Measurements from ENCODE around the gene TGFB1.
"Not testable (repeated sequence)": the region's sequence is repeated elsewhere in the genome, so short reads cannot be mapped to it uniquely, and the experiment has no call there.

The TGFB1 gene

GRCh38 chr19:41353466-41354342 is at the start of gene TGFB1:
Gene TGFB1, minus strand, starts transcription at chr19:41353922. Its CDS starts 878 bp downstream, at chr19:41353044.
- peak; percentile 96 for DNase-seq (ENCODE audit: low spot score)

DNA sequence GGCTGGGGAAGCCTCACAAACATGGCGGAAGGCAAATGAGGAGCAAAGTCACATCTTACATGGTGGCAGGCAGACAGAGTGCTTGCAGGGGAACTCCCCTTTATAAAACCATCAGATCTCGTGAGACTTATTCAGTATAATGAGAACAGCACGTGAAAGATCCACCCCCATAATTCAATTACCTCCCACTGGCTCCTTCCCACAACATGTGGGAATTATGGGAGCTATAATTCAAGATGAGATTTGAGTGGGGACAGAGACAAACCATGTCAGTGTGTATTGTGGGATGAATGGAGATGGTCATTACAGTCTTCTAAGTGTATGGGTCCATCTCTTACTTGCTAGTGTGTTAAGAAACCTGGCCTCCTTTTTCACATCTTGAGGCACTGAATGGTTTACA is 48.3 kb upstream of the TGFB1 start:
- DNase-seq (ENCODE audit: low spot score), result no peak

DNA sequence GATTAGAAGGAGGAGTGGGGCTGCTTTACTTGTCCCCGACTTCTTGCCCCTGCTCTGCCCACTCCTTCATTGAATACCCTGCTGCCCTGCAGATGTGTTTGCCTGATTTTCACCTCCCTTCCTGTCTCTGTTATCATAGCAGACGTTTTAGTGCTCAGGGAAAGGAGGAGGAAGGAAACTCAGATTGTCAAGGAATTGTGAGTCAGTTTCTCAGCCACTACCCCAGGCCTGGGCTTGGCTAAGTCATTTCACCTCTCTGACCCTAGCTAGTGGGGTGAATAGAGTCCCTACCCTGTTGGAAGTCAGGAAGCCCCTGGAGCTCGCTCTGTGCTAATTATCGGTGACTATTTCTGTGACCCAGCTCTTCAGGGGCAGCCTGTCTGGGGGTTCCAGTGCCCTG is 47.8 kb upstream of the TGFB1 start:
- DNase-seq (ENCODE audit: low spot score), result no peak

- DNase-seq (ENCODE audit: low spot score), result no peak
These were observed 45.8 kb upstream of the TGFB1 start for GRCh38 chr19:41399525-41399924.

DNA sequence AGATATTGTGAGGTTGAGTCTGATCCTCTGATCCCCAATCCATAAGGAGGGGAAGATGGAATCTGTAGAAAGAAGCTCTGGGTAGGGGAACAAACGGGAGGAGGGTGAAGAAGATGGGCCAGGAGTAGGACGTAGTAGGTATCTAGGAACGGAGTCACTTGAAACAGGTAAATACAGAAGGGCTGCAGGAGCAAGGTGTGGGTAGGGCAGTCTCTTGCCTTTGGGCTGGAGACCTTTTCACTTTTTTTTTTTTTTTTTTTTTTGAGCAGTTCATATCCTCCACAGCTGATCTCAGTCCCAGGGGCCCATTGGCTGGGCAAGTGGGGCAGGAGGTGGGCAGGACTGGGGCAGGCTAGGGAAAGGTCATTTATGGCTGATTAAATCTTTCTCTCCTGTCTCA is 45.4 kb upstream of the TGFB1 start:
- no peak for DNase-seq (ENCODE audit: low spot score)

- DNase-seq (ENCODE audit: low spot score), result no peak
These were observed 44.9 kb upstream of the TGFB1 start for GRCh38 chr19:41398598-41398997.

DNA sequence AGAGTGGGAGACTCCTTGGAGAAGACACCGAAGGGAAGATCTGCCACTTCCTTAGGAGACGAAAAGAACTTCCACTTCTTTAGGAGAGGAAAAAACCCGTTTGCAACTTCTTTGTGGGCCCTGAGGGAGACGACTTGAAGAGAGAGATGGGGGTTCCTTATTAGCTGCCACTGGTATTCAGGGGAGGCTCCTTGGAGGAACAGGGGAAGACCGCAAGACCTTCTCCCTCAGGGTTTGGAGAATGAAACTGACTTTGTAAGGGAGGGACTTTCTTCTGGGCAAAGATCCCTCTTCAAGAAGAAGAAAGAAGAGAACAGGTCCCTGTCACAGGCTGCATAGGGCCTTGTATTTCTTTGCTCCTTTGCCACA is 44.3 kb upstream of the TGFB1 start:
- no peak for DNase-seq (ENCODE audit: low spot score)

DNA sequence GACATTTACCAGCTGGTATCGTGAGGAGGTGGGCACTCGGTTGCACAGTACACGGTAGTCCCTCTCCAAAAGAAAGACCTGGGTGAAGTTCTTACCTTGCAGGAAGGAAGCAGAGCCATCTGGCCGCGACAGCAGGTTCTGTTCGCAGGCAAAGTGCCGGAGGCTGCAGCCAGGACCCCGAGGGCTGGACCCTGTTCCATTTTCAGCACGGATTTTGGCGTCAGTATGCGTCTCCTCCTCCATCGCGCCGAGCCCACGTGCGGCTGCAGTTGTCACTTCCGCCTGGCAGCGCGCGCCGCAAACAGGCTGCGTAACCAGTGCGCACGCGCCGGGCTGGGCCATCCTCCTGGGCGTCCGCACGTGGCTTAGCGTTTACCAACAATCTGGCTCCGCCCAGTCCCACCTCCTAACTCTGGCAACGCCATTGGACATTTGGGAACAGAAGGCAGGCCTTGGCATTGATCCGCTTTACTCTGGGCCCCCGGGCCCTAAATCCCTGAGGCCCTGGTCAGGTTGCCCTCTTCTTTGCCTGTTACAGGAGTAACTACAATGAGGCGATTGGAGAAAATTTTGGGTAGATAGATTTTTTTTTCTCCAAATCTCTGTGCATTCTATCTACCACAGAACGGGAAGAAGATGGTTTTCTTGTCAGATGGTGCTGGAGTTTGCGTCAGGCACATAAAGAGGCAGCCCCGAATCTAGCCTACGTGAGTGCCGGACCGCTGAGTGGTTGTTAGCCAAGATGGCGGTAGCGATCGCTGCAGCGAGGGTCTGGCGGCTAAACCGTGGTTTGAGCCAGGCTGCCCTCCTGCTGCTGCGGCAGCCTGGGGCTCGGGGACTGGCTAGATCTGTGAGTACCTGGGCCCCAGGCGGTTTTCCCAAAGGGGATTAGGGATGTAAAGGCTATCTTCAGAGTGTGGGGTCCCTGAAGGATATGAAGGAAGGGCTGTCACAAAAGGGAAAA is 43.6 kb upstream of the TGFB1 start, which contains the start of the genes BCKDHA and EXOSC5:
Gene BCKDHA, plus strand, starts transcription at position 733 of the 964 bp plus-strand sequence. Its CDS starts 10 bp downstream, at position 743.
Gene EXOSC5, minus strand, starts transcription at position 274 of the 964 bp plus-strand sequence. Its CDS starts 31 bp downstream, at position 243.
- peak; percentile 100 for DNase-seq (ENCODE audit: low spot score)

DNA sequence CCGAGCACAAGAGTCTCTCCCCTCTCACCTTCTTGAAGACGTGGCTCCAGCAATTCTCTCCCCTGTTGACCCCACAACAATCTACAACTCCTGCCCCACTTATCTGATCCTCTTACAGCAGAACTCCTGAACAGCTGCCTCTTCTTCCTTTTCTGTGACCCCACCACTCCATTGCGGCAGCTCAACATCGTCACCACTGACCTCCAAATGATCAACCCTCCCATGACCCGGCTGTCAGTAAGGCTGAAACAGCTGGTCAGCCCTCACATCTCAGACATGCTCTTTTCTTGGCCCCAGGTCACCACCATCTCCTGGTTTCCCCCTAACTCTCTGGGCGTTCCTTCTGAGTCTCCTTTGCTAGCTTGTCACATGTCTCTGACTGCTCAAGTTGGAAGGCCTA is 41.6 kb upstream of the TGFB1 start:
- no peak for DNase-seq (ENCODE audit: low spot score)

GRCh38 chr19:41392775-41393174 is 39.1 kb upstream of the TGFB1 start:
- DNase-seq (ENCODE audit: low spot score), result no peak

DNA sequence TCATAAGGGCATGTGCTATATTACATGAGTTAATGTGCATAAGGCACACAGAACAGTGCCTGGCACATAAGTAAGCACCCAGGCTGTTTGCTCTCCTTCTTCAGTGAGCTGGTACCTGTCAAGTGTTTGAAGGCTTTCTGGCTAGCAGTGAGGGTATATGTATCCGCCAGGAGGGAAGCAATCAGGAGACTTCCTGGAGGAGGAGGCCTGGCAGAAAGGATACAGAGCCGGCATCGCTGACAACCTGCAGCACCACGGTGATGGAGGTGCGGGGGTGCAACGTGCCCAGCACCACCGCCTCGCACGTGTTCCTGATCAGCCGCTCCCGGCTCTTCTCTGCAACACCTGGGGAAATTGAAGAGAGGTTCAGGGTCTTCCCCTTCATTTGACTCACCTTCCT is 37.9 kb upstream of the TGFB1 start:
- no peak for DNase-seq (ENCODE audit: low spot score)

DNA sequence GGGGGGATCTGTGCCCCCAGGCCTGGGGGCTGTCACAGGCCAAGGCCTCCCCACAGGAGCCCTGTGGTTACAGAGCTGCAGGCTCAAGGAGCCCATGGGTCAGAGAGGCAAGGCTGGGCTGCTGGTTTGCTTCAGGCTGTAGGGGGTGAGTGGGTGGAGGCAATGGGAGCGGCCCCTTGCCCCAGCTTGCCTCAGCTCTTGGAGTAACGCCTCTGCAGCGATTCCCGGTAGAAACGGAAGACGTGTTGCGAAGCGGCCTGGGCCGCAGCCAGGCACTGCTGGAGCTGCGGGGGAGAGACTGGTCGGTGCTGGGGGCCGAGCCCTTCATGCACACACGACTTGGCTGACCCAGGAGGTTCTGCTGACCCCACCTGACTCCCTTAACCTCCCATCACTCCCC is 32.7 kb upstream of the TGFB1 start:
- no peak for DNase-seq (ENCODE audit: low spot score)

DNA sequence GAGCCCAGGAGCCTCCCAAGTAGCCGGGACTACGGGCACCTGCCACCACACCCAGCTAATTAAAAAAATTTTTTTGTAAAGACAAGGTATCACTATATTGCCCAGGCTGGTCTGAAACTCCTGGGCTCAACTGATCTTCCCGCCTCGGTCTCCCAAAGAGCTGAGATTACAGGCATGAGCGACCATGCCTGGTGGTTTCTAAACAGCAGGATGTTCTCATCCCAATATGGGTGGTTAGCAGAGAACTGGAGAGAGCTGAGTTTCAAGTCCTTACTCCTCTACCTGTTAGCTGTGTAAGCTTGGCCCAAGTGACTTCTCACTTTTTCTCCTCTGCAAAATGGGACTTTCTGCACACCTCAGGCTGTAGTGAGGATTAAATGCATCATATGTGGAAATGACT is 30.6 kb upstream of the TGFB1 start:
- no peak for DNase-seq (ENCODE audit: low spot score)

DNA sequence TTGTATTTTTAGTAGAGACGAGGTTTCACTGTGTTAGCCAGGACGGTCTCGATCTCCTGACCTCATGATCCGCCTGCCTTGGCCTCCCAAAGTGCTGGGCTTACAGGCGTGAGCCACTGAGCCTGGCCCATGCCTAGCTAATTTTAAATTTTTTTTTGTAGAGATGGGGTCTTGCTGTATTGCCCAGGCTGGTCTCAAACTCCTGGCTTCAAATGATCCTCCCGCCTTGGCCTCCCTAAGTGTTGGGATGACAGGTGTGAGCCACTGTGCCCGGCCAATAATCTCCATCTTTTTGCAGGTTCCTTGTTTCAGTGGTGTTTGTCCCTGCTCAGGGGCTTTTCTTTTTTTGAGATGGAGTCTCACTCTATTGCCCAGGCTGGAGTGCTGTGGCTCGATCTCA is 27.8 kb upstream of the TGFB1 start:
- DNase-seq (ENCODE audit: low spot score), result not testable (repeated sequence)

DNA sequence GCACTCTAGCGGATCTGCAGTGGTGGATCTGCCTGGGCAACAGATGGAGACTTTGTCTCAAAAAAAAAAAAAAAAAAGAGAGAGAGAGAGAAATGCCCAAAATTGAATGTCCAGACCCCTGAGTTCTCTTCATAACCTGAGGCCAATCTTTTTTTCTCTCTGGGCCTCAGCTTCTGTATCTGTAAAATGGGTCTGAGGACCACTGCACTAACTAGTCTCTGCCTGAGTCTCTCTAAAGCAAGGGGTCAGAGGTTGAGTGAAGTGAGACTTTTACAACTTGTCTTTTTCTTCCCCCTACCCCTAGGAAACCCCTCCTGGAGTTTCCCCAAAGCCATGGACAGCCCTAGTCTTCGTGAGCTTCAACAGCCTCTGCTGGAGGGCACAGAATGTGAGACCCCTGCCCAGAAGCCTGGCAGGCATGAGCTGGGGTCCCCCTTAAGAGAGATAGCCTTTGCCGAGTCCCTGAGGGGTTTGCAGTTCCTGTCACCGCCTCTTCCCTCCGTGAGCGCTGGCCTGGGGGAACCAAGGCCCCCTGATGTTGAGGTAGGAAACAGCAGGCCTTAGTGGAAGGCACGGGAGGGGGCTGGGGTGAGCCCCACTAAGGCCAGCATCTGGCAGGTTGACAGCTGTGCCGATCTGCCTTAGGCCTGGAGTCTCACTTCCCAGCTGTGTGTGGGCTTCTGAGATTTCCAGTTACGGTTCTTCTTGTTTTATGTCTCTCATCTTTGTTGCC is 24.4 kb upstream of the TGFB1 start:
- no peak for DNase-seq (ENCODE audit: low spot score)

GRCh38 chr19:41376998-41377365 is 23.3 kb upstream of the TGFB1 start:
- no peak for DNase-seq (ENCODE audit: low spot score)

GRCh38 chr19:41376241-41376997 is 22.7 kb upstream of the TGFB1 start, which contains the start of gene TMEM91:
Gene TMEM91, plus strand, starts transcription at chr19:41376533. Its CDS starts 1,777 bp downstream, at chr19:41378310.
- DNase-seq (ENCODE audit: low spot score), result no peak

GRCh38 chr19:41373993-41374392 is 20.3 kb upstream of the TGFB1 start:
- no peak for DNase-seq (ENCODE audit: low spot score)

- DNase-seq (ENCODE audit: low spot score), result no peak
These were observed 18.8 kb upstream of the TGFB1 start for GRCh38 chr19:41372501-41372900.

- no peak for DNase-seq (ENCODE audit: low spot score)
These were observed 17.8 kb upstream of the TGFB1 start for GRCh38 chr19:41371541-41371940.

DNA sequence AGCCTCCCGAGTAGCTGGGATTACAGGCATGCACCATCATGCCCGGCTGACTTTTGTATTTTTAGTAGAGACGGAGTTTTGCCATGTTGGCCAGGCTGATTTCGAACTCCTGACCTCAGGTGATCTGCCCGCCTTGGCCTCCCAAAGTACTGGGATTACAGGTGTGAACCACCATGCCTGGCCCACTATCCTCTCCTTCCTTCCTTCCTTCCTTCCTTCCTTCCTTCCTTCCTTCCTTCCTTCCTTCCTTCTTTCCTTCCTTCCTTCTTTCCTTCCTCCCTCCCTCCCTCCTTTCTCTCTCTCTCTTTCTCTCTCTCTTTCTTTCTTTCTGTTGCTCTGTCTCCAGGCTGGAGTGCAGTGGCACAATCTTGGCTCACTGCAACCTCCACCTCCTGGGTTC is 17.4 kb upstream of the TGFB1 start:
- DNase-seq (ENCODE audit: low spot score), result not testable (repeated sequence)

All from CD4-positive, alpha-beta T cell treated with Interleukin-15 for 4 hours (primary cell).